Dedifferentiated amniotic fluid mesenchymal stem cell (primary cell): ENCODE measurements around the gene ILDR2.
A peak's percentile ranks its signal among the peaks of the same experiment; 100 is the strongest.

ENCODE experiments used
- DNase-seq: peaks from one replicate; pipeline ENCODE4 v3.0.0-alpha.2; 2016; ENCODE audit errors: extremely low spot score

ILDR2 gene

DNA sequence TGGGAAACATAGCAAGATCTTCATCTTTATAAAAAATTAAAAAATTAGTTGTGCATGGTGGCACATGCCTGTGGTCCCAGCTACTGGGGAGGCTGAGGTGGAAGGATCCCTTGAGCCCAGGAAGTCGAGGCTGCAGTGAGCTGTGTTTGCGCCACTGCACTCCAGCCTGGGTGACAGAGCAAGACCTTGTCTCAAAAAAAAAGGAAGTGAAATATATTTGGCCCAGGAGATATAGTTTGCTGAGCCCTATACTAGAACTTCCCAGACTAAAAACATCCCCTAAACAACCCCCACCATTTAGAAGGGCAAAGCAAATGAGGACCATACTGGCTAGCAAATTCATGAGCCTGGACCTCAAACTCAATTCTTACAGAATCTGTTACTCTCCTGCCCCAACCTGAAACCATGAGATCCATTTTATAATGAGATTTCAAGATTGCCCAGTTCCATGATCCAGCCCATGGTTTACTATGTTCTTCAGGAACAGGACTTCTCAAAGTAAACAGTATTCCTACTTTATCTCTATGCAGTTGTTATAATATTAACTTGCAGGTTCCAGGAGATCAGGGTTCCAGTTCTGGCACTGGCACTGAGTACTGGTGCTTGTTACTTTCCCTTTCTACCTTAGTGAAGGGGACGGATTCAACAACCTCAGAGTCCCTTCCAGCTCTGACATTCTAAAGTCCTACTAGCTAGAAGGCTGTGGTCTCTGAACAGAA lies 50.4 kb downstream of the ILDR2 start:
- DNase-seq: no peak

GRCh38 chr1:166920561-166921475 lies 54.5 kb downstream of the ILDR2 start:
- no peak for DNase-seq

- no peak for DNase-seq
These were observed 56.4 kb downstream of the ILDR2 start for GRCh38 chr1:166918956-166919316.

GRCh38 chr1:166918088-166918955 lies 57.0 kb downstream of the ILDR2 start:
- no peak for DNase-seq

GRCh38 chr1:166915941-166916340 lies 59.4 kb downstream of the ILDR2 start:
- DNase-seq: no peak

DNA sequence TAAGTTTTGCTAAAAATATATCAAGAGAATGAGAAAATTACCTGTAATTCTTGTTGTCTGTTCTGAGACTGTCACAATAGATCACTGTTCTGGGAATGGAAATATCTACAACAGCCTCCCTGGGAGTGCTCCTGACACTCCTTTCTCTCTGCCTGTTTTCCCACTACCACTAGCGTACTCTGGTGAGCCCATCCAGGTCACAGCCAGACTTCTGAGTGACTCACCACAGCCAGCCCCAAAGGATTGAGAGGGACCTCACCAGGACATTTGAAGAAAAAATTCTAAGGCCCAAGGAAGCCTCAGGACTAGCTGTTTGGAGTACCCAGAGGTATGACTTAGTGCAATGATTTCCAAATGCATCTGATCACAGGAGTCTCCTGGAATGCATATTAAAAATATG lies 60.3 kb downstream of the ILDR2 start:
- DNase-seq: no peak

- no peak for DNase-seq
These were observed 61.2 kb downstream of the ILDR2 start for GRCh38 chr1:166914111-166914510.

- DNase-seq: no peak
These were observed 63.7 kb downstream of the ILDR2 start for GRCh38 chr1:166911624-166912023.

DNA sequence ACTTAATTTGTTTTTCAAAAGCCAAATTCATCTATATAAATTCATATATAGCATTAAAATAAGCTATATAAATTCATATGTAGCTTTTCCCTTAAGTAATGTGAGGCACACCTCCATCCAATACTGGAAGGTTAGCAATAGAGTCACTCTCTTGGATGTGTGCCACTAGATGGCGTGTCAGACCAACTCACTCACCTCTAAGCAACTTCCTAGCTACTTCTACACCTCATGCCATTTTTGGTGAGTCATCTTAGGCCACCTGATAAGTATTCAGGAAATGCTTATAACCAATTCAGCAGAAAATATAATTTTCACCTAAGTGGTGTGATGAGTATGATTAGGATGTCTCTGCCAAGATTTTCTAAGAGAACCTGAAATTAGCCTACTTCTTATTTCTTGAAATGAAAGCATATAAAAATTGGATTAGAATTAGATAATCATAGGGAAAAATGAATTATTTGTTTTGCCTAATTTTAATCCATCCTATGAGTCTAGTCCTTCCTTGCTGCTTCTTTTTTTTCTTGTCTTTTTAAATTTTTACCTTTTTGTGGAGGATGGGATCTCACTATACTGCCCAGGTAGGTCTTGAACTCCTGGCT lies 64.8 kb downstream of the ILDR2 start:
- peak; percentile 36 for DNase-seq

DNA sequence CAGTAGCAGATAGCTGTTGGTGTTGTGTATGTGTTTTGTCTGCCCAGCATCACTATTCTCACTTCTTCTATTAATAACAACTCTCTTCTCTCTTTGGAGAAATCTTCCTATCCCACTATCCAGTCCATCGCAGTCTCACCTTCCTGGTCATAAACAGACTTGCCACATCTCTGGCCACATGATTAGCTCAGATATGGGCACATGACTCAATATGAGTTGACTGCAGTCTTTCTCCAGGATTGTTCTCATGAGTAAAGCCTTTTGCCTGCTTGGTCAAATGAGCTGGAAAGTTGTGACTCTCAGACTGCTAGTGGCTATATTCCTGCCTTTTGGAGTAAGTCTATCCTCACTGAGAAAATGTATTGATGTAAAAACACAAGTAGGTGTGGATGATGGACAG lies 66.4 kb downstream of the ILDR2 start:
- DNase-seq: no peak

GRCh38 chr1:166907763-166908162 lies 67.6 kb downstream of the ILDR2 start:
- no peak for DNase-seq

GRCh38 chr1:166907051-166907450 lies 68.3 kb downstream of the ILDR2 start:
- DNase-seq: no peak

- no peak for DNase-seq
These were observed 68.7 kb downstream of the ILDR2 start for GRCh38 chr1:166906647-166907046.

DNA sequence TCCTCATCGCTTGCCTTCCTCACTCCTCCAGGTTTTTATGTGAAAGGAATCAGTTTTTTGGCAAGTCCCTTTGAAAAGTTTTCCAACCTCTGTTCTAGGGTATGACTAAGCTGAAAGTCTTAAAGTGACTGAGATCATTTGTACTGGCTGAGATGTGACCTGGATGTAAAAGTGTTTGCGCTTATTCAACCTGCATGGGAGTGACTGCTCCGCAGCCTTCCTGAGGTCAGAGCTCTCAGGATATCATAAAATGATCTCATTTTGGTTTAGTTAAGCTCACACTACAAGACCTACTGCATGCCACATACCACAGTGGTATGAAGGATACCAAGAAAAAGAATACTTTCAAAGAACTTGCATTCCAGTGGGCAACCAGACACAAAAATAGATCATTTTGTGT lies 69.4 kb downstream of the ILDR2 start:
- peak; percentile 20 for DNase-seq

DNA sequence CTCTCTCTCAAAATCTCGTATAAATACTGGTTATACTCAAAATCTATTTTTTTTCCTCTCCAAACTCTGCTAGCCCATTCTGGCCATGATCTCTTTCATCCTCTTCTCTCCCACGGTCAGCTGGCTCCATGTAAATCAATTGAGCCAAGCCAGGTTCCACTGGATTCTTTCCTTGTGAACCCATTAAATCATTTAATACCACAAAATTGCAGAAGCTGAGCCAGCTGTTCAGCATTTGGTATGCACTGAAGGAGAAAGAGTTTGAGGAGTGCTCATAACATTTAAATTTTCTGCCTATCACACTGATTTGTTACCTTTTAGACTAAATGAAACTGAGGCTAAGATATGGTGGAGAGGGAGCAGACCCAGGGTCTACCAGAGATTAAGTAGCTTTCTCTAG lies 70.2 kb downstream of the ILDR2 start:
- DNase-seq: no peak

DNA sequence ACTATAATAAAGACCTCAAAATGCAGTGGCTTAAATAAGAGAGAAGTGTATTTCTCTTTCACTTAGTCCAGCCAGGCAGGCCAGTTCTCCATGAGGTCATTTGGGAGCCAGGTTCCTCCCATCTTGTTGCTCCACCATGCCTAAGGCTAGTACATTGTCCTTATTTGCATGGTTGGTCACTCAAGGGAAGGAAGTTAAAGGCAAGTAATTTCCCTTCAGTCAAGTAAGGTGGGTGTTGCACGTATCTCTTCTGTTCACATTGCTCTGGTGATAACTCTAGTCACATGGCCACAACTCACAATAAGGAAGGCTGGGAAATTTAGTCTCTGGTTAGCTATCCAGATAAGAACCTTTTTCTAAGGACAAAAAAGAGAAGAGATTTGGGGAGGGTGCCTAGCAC lies 72.1 kb downstream of the ILDR2 start:
- DNase-seq: no peak

GRCh38 chr1:166902279-166902678 lies 73.1 kb downstream of the ILDR2 start:
- DNase-seq: no peak

DNA sequence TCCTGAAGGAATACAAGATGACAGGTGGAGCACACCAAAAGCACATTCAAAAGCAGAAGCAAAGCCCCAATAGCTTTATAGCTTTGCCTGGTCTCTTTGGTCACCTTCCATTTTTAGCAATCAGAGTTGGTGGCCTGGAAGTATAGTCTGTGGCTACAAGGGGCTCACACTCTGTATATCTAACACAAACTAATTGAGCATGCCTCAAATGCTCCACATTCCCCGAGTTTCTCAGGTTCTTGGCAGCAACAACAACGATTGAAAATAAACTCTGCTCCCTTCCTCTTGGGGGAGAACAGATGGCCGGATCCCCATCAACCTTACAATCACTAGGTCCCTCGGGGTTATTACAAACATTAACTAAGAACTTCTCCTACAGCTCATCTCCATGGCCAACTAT lies 74.4 kb downstream of the ILDR2 start:
- DNase-seq: no peak

DNA sequence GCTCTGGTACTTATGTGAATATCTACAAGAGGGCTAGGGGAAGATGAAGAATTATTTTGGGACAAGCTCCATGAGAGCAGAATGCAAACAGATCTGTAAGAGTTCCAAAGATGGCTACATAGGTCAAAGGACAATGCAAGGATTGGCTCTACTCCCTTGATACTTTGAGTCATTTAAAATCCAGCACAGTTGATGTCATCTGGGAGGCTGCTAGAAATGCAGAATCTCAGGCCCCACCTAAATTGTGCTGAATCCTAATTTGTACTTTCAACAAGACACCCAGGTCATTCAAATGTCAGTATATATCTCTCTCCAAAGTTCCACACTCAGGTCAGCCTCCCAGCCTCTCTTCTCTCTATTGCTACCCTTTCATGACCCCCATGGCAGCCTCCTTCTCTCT lies 75.6 kb downstream of the ILDR2 start:
- DNase-seq: no peak

GRCh38 chr1:166895766-166896165 lies 79.6 kb downstream of the ILDR2 start:
- DNase-seq: no peak

DNA sequence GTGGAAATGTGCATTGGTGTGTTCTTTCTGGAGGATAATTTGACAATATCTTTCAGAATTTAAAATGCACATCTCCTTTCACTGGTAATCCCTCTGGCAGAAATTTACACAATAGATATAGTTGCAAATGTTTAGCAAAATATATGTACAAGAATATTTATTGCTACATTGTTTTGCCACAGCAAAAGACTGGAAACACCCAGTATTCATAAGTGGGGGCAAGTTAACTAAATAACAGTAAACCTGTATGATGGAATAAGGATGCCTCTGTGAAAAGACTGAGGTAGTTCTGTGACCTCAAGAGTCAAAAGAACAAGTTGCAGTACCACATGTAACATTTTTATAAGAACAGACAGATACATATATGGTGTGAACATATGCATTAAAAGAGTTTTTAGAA lies 85.6 kb downstream of the ILDR2 start:
- DNase-seq: no peak
